ENCODE measurements around the gene ZRANB3.
"Not testable (repeated sequence)": the region's sequence is repeated elsewhere in the genome, so short reads cannot be mapped to it uniquely, and the experiment has no call there.

ZRANB3 gene

DNA sequence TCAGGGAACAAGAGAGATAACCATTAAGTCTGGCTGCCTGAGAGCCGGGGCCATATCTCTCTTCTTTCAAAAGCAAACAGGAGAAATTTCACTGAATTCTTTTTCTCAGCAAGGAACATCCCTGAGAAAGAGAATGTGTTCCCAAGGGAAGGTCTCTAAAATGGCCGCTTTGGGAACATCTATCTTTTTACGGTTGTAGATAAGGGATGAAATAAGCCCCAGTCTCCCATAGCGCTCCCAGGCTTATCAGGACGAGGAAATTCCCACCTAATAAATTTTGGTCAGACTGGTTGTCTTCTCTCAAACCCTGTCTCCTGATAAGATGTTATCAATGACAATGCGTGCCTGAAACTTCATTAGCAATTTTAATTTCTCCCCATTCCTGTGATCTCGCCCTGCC is 32.4 kb downstream of the ZRANB3 start:
- DNase-seq; in situ Hi-C loops (cut with MboI; ENCODE audit: low pct_unique_long_range_greater_than_20kb, low sequenced_read_pairs): not testable (repeated sequence)

DNA sequence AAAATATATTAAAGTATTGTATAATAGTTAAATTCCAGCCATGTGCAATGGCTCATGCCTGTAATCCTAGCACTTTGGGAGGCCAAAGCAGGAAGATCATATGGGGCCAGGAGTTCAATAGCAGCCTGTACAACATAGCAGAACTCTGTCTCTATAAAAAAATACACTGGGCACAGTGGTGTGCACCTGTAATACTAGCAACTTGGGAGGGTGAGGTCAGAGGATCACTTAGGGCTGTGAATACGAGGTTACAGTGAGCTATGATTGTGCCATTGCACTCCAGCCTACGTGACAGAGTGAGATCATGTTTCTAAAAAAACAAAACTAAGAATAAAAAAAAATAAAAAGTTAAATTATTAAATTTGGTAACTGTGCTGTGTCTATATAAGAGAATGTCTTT is 36.1 kb downstream of the ZRANB3 start:
- no peak for DNase-seq
- in situ Hi-C loops (cut with MboI; ENCODE audit: low pct_unique_long_range_greater_than_20kb, low sequenced_read_pairs): no loop called here

- in situ Hi-C loops (cut with MboI; ENCODE audit: low pct_unique_long_range_greater_than_20kb, low sequenced_read_pairs): no loop called here
- DNase-seq: no peak
Measured at GRCh38 chr2:135494503-135494902, 36.5 kb downstream of the ZRANB3 start.

- in situ Hi-C loops (cut with MboI; ENCODE audit: low pct_unique_long_range_greater_than_20kb, low sequenced_read_pairs): no loop called here
- no peak for DNase-seq
Measured at GRCh38 chr2:135490376-135490775, 40.6 kb downstream of the ZRANB3 start.

DNA sequence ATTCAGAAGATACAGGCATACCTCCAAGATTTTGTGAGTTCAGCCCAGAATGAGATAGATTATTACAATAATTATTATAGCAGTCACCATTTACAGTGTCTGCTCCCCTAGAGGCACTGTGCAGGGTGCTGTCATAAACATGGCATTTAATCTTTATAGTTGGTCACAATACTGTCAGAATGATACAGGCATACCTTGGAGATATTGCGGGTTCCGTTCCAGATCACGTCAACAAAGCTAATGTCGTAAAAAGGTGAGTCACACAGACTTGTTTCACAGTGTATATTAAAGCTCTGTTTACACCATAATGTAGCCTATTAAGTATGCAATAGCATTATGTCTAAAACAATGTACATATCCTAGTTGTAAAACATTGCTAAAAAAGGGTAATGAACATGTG is 45.6 kb downstream of the ZRANB3 start:
- in situ Hi-C loops (cut with MboI; ENCODE audit: low pct_unique_long_range_greater_than_20kb, low sequenced_read_pairs): no loop called here
- DNase-seq: no peak

DNA sequence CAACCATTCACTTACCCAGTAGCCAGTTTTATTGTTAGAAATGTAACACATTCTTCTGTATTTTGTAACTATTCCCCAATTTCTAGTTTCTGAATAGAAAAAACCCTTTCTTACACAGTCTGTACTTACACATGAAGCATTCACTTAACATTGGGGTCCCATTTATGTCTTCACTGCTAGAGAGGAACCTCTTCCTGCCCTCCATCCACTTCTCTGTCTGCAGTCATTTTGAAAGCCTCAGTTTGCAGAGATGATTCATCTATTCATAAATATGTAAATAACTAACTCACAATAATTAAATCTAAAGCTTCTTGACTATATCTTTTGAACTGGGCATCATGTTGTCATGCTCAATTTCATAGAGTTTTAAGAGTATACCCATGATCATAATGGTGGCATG is 55.9 kb downstream of the ZRANB3 start:
- DNase-seq: no peak
- in situ Hi-C loops (cut with MboI; ENCODE audit: low pct_unique_long_range_greater_than_20kb, low sequenced_read_pairs): no loop called here

- in situ Hi-C loops (cut with MboI; ENCODE audit: low pct_unique_long_range_greater_than_20kb, low sequenced_read_pairs): no loop called here
- peak; percentile 47 for DNase-seq
Measured at GRCh38 chr2:135473567-135473966, 57.5 kb downstream of the ZRANB3 start.

GRCh38 chr2:135471106-135471505 is 59.9 kb downstream of the ZRANB3 start:
- no peak for DNase-seq
- in situ Hi-C loops (cut with MboI; ENCODE audit: low pct_unique_long_range_greater_than_20kb, low sequenced_read_pairs): no loop called here

GRCh38 chr2:135457279-135457678 is 73.7 kb downstream of the ZRANB3 start:
- in situ Hi-C loops (cut with MboI; ENCODE audit: low pct_unique_long_range_greater_than_20kb, low sequenced_read_pairs): no loop called here
- no peak for DNase-seq

- in situ Hi-C loops (cut with MboI; ENCODE audit: low pct_unique_long_range_greater_than_20kb, low sequenced_read_pairs): no loop called here
Measured at GRCh38 chr2:135456835-135457234, 74.2 kb downstream of the ZRANB3 start.

GRCh38 chr2:135456431-135456830 is 74.6 kb downstream of the ZRANB3 start:
- DNase-seq: no peak
- in situ Hi-C loops (cut with MboI; ENCODE audit: low pct_unique_long_range_greater_than_20kb, low sequenced_read_pairs): no loop called here

More at GRCh38 chr2:135456835-135457234, 74.2 kb downstream of the ZRANB3 start:
- no peak for DNase-seq

- in situ Hi-C loops (cut with MboI; ENCODE audit: low pct_unique_long_range_greater_than_20kb, low sequenced_read_pairs): no loop called here
- no peak for DNase-seq
Measured at GRCh38 chr2:135454608-135455007, 76.4 kb downstream of the ZRANB3 start.

DNA sequence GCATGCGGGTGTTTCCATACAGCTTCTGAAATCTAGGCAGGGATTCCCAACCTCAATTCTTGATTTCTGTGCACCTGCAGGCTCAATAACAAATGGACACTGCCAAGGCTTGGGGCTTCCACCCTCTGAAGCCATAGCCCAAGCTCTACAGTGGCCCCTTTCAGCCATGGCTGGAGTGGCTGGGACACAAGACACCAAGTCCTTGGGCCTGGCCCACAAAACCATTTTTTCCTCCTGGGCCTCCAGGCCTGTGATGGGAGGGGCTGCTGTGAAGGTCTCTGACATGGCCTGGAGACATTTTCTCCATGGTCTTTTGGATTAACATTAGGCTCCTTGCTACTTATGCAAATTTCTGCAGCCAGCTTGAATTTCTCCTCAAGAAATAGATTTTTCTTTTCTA is 78.0 kb downstream of the ZRANB3 start:
- in situ Hi-C loops (cut with MboI; ENCODE audit: low pct_unique_long_range_greater_than_20kb, low sequenced_read_pairs); DNase-seq: not testable (repeated sequence)

GRCh38 chr2:135451966-135452365 is 79.1 kb downstream of the ZRANB3 start:
- in situ Hi-C loops (cut with MboI; ENCODE audit: low pct_unique_long_range_greater_than_20kb, low sequenced_read_pairs): no loop called here
- peak; percentile 4 for DNase-seq

DNA sequence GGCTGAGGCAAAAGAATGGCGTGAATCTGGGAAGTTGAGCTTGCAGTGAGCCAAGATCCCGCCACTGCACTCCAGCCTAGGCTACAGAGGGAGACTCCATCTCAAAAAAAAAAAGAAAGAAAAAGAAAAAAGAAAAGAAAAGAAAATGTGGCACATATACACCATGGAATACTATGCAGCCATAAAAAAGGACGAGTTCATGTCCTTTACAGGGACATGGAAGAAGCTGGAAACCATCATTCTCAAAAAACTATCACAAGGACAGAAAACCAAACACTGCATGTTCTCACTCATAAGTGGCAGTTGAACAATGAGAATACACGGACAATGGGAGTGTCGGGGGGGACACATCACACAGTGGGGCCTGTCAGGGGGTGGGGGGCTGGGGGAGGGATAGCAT is 88.0 kb downstream of the ZRANB3 start:
- DNase-seq; in situ Hi-C loops (cut with MboI; ENCODE audit: low pct_unique_long_range_greater_than_20kb, low sequenced_read_pairs): not testable (repeated sequence)

- in situ Hi-C loops (cut with MboI; ENCODE audit: low pct_unique_long_range_greater_than_20kb, low sequenced_read_pairs); DNase-seq: not testable (repeated sequence)
Measured at GRCh38 chr2:135435155-135435554, 95.9 kb downstream of the ZRANB3 start.

- no peak for DNase-seq
- in situ Hi-C loops (cut with MboI; ENCODE audit: low pct_unique_long_range_greater_than_20kb, low sequenced_read_pairs): no loop called here
Measured at GRCh38 chr2:135424849-135425248, 106.2 kb downstream of the ZRANB3 start.

DNA sequence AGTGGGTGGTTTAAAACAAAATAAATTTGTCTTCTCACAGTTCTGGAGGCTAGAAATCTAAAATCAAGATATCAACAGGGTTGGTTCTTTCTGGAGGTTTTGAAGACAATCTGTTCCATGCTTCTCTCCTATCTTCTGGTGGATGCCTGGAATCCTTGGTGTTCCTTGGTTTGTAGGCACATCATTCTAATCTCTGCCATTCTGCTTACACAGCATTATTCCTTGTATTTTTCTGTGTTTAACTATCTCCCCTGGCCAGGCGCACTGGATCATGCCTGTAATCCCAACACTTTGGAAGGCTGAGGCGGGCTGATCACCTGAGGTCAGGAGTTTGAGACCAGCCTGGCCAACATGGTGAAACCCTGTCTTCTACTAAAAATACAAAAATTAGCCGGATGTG is 108.1 kb downstream of the ZRANB3 start:
- no peak for DNase-seq
- in situ Hi-C loops (cut with MboI; ENCODE audit: low pct_unique_long_range_greater_than_20kb, low sequenced_read_pairs): no loop called here

DNA sequence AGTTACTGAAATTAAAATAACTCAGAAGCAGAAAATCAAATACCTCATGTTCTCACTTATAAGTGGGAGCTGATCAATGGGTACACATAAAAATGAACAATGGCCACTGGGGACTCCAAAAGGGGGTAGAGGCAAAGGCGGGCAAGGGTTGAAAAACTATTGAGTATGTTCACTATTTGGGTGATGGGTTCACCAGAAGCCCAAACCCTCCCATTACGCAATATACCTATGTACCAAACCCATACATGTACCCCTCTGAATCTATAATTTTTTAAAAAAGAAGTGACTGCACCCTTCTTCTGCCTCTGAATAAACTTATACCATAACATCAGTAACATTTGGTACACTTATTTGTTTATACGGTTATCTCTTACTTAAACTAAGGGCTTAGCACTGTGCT is 119.4 kb downstream of the ZRANB3 start:
- no peak for DNase-seq
- in situ Hi-C loops (cut with MboI; ENCODE audit: low pct_unique_long_range_greater_than_20kb, low sequenced_read_pairs): no loop called here

GRCh38 chr2:135409436-135409835 is 121.6 kb downstream of the ZRANB3 start:
- peak; percentile 40 for DNase-seq
- in situ Hi-C loops (cut with MboI; ENCODE audit: low pct_unique_long_range_greater_than_20kb, low sequenced_read_pairs): no loop called here

DNA sequence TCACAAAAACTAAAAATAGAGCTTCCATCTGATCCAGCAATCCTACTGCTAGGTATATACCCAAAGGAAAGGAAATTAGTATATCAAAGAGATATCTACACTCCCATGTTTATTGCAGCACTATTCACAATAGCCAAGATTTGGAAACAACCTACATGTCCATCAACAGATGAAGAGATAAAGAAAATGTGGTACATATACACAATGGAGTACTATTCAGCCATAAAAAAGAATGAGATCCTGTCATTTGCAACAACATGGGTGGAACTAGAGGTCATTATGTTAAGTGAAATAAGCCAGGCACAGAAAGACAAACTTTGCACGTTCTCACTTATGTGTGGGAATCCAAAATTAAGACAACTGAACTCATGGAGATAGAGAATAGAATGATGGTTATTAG is 134.8 kb downstream of the ZRANB3 start:
- in situ Hi-C loops (cut with MboI; ENCODE audit: low pct_unique_long_range_greater_than_20kb, low sequenced_read_pairs); DNase-seq: not testable (repeated sequence)

GRCh38 chr2:135386993-135387392 is 144.0 kb downstream of the ZRANB3 start:
- no peak for DNase-seq
- in situ Hi-C loops (cut with MboI; ENCODE audit: low pct_unique_long_range_greater_than_20kb, low sequenced_read_pairs): no loop called here

Measured in KBM-7 (cell line).